Ammon's horn (tissue), 1 donor: ENCODE data around the gene SERPIND1.
"Not testable (repeated sequence)": the region's sequence is repeated elsewhere in the genome, so short reads cannot be mapped to it uniquely, and the experiment has no call there.

Experiments
- DNase-seq: peaks from one replicate; pipeline ENCODE4 v3.0.0-alpha.2; 2016; ENCODE audit warnings: low spot score

SERPIND1 gene

DNA sequence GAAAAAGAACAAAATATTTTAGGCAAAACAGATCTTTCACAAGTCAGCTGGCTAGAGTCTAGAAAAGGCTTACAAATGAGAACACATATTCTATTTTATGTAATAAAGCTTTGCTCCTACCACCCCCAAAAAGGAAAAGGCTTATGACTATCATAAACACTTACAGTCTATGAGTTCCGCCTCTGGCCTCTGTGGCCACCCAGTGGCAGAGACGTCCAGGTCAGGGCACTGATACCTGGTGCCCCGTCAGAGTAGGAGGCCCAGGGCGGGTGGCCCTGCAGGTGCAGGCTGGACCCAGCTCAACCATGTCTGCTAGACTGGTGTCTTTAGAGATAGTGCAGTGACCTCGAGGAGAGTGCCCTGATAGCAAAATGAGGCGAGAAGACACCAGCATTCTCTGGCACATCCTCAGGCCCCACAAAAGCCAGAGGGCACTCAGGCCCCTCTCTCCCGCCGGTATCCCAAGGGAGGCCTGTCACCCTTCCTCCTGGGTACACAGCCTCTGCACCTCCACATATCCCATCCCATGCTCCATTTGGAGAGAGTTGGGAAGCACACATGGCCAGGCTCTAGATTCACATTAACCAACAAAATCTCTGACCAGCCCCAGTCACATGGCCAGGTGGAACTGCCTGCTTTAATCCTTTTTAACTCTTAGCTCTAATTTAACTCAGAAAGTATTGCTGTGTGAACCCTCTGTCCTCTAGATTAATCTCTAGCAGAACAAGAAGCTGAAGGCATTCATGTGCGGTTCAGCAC lies 27.3 kb upstream of the SERPIND1 start:
- no peak for DNase-seq

DNA sequence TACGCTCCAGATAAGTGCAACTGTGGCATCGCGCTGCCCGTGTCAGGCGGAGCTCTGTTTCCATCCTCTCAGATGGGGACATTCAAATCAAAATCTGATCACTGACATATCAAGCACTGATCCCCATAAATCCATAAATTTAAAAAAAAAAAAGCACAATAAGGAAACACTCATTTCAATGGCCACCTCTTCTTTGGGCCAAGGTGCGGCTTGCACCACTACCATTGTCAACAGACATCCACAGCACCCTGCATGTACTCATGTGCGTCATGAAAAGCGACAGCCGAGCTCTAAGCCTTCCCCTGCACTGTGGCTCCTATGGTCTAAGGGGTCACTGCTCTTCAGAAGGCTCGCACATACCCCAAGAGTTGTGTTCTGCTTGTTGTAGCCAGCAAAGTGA lies 26.7 kb upstream of the SERPIND1 start:
- no peak for DNase-seq

DNA sequence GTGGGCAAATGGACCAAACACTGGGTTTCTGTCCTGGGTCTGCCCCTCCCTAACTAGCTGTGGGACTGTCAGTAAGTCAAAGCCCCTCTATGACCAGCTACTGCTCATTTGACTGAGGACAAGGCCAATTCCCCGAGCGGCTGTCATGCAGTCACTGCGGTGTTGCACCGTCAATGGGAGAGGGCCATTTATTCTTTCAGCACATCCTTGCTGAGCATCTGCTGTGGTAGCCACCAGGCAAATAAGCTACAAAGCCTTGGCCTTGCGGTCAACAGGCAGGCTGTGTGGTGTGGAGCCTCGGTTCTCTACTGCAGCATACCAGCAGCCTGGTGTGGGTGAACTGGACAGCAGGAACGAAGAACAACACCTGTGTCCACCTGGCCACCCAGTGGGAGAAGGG lies 25.8 kb upstream of the SERPIND1 start:
- DNase-seq: no peak

DNA sequence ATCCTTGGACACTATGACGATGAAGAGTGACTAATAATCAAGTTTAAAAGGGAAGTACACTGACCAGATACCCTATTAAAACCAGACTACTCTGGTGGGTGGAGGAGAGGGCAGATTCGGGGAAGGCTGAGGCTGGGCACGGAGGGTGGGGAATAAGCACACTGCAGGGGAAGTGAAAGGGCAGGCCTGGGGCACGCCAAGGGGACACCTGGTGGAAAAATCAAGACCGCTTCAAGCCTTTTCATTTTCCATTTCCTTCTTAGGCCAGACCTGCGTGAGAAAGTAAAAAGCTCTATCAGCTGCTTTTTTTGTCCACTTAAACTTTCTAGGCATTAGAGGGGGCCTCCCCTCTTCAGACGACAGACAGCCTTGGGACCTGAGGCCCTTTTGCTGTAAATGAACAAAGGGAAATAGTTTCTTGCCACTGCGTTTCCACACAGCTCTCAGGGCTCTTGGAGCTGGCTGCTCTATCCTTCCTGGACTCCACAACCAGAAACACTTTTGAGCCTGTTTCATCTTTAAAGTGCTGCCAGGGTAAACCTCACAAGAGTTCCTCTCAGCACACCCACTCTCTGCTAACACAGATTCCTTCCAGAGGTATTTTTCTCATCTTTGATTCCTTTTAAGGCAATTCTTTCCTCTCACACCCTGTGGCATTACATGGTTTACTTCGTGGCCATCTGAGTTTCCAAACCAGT lies 25.0 kb upstream of the SERPIND1 start:
- DNase-seq: no peak

GRCh38 chr22:20749453-20749852 lies 24.5 kb upstream of the SERPIND1 start:
- no peak for DNase-seq

DNA sequence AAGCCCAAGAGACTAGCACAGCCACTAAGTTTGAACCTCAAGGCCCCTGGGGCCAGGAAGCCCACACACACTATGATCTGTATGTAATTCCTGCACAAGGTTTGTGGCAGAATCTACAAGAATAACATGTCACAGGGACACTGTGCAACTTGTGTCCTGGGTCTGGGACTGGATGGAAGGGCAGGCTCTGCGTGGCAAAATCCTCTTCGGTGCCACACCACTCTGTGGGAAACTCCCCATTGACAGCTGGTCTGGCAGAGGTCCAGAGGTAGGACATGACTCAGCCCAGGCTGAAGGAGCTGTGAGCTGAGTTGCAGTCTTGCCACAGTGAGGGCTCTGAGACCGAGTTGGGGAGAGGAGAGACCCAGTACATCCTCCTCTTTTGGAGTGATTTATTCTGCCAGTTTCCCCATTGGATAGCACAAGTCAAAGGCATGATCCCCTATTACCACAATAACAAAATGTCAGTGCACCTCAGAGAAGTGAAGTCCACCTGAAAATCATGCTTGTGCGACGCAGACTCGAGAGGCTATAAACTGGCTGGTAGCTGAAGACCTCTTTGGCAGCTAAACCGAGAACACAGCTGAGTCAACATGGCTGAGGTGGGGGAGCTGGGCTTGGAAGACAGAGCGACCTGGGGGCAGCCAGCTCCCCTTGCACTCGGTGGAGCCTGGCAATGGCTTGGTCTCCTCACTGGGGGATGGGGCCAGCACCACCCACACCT lies 23.3 kb upstream of the SERPIND1 start:
- DNase-seq: peak; percentile 72

DNA sequence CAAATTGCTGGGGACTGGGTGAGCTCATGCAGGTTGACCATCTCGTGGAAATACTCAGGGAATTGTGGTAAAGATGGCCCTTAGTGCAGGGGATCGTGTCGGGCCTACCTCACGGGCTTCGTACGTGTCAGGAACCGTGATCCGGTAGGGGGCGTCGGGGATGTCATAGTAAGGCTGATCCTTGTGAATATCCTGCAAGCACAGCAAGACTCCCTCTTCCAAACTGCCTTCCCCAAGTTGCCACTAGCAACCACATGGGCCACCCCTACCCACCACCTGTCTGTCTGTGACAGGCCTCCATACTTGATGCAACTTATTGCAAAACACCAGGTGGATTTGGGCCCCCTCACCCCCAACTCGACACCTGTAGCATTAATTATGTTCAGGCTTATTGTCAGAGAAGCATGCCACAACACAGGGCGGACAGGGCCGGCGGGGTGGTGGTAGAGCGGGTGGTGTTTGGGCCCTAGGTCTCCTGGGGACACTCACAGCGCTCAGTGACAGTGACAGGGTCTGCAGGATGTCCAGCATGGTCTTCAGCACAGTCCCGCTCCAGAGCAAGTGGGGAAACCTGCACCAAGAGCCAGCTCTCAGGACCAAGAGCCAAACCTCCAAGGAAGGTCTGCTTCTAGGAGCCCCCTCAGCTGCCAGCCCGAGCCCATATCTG lies 22.6 kb upstream of the SERPIND1 start:
- DNase-seq: peak; percentile 54

- DNase-seq: no peak
Measured at GRCh38 chr22:20752104-20752741, 21.7 kb upstream of the SERPIND1 start.

- no peak for DNase-seq
Measured at GRCh38 chr22:20752873-20753272, 21.0 kb upstream of the SERPIND1 start.

DNA sequence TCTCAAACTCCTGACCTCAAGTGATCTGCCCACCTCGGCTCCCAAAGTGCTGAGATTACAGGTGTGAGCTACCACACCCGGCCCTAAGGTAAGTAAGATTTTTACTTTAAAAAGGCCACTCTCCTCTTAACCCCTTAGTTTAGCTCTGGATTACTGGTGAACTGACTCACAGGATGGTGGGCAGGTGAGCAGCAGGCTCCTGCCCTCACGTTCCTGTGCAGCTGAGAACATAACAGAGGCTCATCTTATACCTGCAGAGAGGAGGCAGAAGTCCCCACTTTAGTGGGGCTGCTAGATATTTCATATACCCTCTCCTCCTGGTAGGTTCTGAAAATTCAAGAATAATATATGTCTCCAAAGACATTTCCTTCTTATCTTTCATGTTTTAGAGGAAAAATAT lies 17.1 kb upstream of the SERPIND1 start:
- DNase-seq: no peak

DNA sequence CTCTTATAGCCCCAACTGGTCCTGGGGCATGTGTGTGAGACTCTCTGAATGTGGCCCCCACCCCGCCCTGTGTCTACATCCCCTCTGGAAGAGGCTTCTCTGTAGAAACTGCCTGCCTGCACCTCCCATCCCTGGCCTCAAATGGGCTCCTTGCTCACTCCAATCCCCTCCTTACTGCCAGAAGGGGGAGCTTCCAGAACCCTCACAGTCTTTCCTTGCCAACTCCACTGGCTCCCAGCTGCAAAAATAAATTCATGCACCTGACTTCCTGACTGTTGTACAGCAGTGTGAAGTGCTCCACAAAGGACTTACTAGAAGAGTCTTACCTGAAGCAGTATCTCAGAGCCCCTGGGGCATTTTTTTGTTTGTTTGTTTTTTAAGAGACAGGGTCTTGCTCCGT lies 15.2 kb upstream of the SERPIND1 start:
- no peak for DNase-seq

- DNase-seq: no peak
Measured at GRCh38 chr22:20760084-20760483, 13.8 kb upstream of the SERPIND1 start.

GRCh38 chr22:20761536-20761935 lies 12.4 kb upstream of the SERPIND1 start:
- no peak for DNase-seq

DNA sequence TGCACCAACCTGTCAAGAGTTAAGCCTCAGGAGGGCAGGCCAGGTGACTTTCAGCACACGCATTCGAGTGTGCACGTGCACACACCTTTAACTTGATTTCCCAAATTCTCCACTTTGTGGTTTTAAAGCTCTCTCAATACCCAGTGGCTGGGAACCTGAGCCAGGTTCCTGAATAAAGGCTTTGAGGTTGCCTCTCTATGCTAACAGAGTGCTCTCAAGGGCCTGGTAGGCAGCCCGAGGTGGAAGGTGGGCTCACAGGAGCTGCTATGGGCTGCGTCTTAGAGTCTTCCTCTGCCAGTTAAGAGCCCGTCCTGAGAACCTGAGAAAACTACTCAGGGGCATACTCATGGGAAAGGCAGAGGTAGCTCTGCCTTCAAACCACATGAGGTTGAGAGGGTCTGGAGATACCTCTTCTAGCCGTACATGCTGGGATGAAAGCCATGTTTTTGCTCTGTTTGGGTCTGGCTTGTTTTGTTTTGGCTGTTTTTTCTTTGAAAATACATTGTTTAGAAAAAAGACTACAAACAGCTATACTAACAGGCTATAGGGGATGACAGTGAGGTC lies 11.6 kb upstream of the SERPIND1 start:
- no peak for DNase-seq

DNA sequence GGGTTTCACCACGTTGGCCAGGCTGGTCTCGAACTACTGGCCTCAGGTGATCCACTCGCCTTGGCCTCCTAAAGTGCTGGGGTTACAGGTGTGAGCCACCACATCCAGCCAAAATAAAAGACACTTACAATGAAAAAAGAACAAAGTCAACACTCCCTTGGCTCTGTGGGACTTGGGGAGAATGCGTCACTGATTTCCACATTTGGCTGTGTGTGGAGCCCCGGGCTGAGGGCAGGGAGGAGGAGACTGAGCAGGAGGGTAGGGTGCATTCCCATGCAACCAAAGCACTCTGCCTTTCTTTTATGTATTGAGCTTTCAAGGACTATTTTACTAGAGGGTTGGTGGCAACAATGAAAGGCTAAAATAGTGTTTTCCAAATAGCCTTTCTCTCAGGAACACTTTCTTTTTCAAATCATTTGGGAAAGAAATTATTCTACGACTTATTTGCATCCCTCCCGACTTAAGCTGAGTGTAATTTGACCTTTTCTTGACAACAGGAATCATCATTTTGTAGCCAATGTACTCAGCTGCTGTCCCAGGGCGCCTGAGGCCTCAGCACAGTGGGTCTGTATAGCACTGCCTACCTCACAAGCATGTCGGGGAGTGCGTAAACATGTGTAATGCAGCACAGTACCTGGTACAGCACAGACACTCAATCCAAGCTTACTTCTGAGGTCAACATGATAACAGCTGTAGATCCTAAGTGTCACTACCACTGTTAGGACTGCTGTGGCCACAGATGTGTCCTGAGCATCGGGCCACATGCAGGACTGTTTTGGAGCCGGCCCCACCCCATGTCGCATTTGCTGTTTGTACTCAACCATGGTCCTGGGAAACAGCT lies 10.1 kb upstream of the SERPIND1 start:
- no peak for DNase-seq

DNA sequence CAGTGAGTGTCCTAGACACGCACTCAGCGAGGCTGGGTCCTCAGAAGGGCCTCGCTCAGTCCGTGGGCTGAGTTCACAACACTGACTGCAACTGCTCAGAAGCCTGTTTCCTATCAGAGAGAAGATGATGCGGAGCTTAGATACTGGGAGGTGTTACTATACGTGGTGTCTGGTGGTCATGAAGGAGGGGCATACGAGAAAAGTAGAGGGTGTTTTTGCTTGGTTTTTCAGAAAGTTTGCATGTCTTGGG lies 9.5 kb upstream of the SERPIND1 start:
- no peak for DNase-seq

GRCh38 chr22:20764729-20765128 lies 9.2 kb upstream of the SERPIND1 start:
- DNase-seq: no peak

GRCh38 chr22:20765938-20766337 lies 8.0 kb upstream of the SERPIND1 start:
- DNase-seq: no peak

GRCh38 chr22:20766530-20766929 lies 7.4 kb upstream of the SERPIND1 start:
- no peak for DNase-seq

- DNase-seq: not testable (repeated sequence)
Measured at GRCh38 chr22:20769496-20769826, 4.5 kb upstream of the SERPIND1 start.

GRCh38 chr22:20771918-20772625 lies 1.8 kb upstream of the SERPIND1 start:
- DNase-seq: no peak
